Sigmoid colon (tissue), 4 donors: ENCODE measurements around the gene OIT3.

Experiments
- EP300 ChIP-seq, 4 donors: sonication (generic); formaldehyde crosslinking; IDR thresholded peaks; one replicate each; pipeline ENCODE4 v1.6.1; 2017; ENCODE audit warnings: antibody characterized with exemption in 4 of 4
- POLR2A ChIP-seq, 2 donors: fragments of 450-650 bp; IDR thresholded peaks; one replicate each; pipeline ENCODE4 v1.6.1; 2016; ENCODE audit warnings: antibody characterized with exemption in 2 of 2, mild to moderate bottlenecking in 2 of 2, moderate library complexity in 2 of 2
- POLR2AphosphoS5 ChIP-seq, 4 donors: sonication (generic); formaldehyde crosslinking; IDR thresholded peaks; one replicate each; pipeline ENCODE4 v1.6.1; 2017; ENCODE audit warnings: antibody characterized with exemption in 4 of 4
- TF ChIP-seq, protein P1 (sequence below), 4 experiments: fragments of 450-650 bp in 3 of 4; fragments of 200-600 bp in 1 of 4; IDR thresholded peaks; one replicate each; pipeline ENCODE4 v1.5.1; 2016 to 2019; ENCODE audit warnings: antibody characterized with exemption in 4 of 4, mild to moderate bottlenecking in 3 of 4, moderate library complexity in 2 of 4

- no peak for TF ChIP-seq POLR2AphosphoS5 (IDR thresholded peaks at IDR 0.05)
- TF ChIP-seq POLR2A (IDR thresholded peaks at IDR 0.05), result no peak
- TF ChIP-seq, protein P1, sequence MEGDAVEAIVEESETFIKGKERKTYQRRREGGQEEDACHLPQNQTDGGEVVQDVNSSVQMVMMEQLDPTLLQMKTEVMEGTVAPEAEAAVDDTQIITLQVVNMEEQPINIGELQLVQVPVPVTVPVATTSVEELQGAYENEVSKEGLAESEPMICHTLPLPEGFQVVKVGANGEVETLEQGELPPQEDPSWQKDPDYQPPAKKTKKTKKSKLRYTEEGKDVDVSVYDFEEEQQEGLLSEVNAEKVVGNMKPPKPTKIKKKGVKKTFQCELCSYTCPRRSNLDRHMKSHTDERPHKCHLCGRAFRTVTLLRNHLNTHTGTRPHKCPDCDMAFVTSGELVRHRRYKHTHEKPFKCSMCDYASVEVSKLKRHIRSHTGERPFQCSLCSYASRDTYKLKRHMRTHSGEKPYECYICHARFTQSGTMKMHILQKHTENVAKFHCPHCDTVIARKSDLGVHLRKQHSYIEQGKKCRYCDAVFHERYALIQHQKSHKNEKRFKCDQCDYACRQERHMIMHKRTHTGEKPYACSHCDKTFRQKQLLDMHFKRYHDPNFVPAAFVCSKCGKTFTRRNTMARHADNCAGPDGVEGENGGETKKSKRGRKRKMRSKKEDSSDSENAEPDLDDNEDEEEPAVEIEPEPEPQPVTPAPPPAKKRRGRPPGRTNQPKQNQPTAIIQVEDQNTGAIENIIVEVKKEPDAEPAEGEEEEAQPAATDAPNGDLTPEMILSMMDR (IDR thresholded peaks at IDR 0.05), result no peak
- no peak for TF ChIP-seq EP300 (IDR thresholded peaks at IDR 0.05)
These were observed 86.8 kb downstream of the OIT3 start for GRCh38 chr10:72980348-72980747.
